GM19463 (cell line): ENCODE results near the gene SPTLC1.
"Not testable (repeated sequence)": the region's sequence is repeated elsewhere in the genome, so short reads cannot be mapped to it uniquely, and the experiment has no call there.

Source experiments
- ATAC-seq: cut with Tn5 transposase; IDR thresholded peaks from one replicate; pipeline ENCODE4 v1.9.1; 2021; ENCODE audit warnings: mild to moderate bottlenecking, moderate library complexity; ENCODE audit not compliant: unreplicated experiment

SPTLC1 gene

DNA sequence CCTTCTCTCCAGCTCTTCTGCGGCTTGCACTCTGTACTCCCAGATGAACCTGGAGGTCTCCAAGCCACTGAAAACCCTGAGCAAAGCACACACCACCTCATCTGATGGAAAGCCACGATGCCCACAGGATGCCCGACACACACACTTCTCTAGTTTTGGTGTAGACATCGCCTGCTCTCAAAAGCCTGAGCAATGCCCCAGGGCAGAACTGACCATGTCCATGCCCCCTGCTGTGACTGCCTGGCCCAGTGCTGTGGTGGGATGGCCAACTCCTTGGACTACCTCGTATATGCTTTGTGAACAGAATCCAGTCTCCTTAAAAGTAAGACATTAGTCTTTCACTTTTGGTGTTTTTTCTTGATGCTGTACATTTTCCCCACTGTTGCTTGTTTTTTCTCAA is 81.2 kb downstream of the SPTLC1 start:
- no peak for ATAC-seq

DNA sequence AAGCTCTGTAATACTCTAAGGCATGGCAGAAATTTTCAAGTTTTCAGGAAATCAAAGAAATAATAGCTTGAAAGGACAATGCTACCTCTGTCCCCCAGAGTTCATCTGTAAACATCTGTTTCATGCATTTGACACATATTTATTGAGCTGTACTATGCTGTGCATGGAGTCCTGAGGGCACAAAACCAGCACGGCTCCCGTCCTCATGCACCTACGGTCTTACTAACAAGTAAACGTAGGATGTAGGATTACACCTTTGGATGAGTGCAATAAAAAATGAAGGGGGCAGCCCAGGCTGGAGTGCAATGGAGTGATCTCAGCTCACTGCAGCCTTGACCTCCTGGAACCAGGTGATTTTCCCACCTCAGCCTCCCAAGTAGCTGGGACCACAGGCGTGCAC is 81.9 kb downstream of the SPTLC1 start:
- no peak for ATAC-seq

DNA sequence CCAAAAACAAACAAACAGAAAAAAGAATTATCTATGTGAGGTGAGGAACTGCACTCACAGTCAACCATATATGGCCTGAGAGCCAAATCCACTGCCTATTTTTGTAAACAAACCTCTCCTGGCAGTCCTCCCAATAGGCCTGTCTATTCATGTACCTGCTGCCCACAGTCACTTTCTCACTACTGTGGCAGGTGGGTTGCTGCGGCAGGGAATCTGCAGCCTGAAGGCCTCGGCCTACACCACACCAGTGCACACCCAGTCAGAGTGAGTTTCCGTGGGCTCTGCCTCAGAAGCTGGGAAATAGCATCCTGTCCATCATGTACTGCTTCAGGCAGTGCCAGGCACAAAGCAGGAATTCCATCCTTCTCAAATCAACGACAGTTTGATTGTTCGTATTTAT is 82.3 kb downstream of the SPTLC1 start:
- ATAC-seq, result no peak

DNA sequence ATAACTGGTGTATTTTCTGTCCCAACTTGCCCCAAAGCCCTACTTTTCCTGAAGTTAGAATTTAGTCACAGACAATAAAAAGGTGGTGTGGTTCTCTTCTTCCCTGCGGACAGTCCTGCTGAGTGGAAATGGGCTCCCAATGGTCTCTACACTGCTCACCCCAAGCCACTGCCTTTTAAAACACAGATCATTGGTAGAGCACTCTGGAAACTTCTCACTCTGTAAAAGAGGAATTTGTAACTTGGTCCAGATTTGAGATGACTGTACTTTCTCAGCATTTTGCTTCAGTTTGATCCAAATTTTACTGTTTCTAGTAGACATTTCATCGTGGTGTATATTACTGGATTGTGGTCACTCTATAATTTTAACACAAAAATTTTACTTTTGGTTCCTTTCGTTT is 84.8 kb downstream of the SPTLC1 start:
- no peak for ATAC-seq

DNA sequence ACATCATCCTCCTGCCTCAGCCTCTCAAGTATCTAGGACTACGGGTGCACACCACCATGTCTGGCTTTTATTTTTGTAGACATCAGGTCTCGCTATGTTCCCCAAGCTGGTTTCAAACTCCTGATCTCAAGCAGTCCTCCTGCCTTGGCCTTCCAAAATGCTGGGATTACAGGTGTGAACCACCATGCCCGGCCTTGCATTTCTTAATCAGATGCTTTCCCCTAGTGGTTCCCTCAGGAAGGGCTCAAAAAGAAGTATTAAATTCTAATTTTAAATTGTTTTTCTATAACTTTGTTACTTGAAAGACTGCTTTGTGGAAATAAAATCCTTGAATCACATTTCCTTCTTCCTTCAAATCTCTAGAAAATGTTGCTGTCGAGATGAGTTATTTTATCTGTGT is 85.7 kb downstream of the SPTLC1 start:
- no peak for ATAC-seq

DNA sequence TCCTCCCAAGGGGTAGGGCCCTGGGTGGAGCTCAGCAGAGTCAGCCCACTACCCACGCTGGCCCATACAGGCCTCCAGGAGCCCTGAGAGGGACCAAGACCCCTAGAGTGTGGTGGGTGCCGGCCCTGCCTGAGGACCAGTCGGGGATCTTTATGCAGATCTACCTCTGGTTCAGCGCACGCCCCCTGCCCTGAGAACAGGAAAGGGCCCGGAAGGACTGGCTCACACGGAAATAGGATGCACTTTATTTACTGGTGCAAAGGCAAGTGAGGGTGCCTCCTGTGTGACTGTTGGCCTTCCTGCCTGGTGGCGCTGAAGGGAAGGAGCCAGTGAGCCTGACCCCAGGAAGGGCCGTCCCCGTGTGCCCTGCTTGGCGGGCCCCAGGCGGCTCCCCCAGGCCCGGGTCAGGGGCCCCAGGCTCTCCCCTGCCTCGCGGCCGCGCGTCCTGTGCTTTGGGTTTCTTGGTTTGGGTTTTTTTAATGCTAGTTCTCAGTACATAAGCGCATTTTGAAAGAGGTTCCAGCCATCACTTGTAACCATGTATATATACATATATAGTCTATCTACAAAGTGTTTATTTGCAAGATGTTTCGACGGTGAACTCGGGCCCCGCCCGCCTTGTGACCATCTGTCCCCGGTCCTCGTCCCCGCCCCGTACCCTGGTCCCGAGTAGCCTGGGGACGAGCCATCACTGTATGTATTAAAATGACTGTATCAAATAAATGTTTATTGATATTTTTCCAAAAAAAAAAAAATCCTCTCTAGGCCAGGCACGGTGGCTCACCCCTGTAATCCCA is 88.8 kb downstream of the SPTLC1 start:
- no peak for ATAC-seq

DNA sequence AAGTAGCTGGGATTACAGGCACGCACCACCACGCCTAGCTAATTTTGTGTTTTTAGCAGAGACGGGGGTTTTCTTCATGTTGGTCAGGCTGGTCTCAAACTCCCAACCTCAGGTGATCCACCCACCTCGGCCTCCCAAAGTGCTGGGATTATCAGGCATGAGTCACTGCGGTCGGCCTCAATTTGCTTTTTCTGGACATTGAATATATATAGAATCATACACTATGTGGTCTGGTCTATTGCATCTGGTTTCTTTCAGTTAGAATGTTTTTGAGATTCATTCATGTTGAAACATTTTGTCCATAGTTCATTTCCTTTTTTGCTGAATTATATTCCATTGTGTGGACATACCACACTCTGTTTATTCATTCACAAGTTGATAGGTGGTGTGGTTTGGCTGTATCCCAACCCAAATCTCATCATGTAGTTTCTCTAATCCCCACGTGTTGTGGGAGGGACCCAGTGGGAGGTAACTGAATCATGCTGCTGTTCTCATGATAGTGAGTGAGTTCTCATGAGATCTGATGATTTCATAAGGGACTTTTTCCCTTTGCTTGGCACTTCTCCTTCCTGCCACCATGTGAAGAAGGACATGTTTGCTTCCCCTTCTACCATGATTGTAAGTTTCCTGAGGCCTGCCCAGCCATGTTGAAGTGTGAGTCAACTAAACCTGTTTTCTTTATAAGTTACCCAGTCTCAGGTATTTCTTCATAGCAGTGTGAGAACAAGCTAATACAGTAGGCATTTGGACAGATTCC is 93.2 kb downstream of the SPTLC1 start:
- not testable (repeated sequence) for ATAC-seq

DNA sequence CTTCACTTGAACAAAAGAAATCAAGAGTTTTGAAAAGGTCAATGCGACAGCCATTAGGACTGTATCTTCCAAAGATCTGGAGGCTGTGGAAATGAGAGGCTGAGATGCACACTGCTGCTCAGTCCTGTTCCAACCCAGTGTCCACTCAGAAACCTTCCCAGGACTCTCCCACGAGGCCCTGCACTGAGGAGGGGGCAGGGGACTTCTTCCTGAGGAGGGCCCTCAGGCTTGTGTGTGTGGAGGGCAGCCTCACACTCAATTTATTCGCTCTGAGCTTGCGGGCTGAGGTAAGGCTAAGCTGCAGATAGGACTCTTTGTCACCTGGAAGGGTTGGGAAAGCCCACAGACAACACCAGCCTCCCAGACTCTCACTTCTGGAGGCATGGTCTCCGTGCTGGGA is 95.6 kb downstream of the SPTLC1 start:
- ATAC-seq, result no peak

DNA sequence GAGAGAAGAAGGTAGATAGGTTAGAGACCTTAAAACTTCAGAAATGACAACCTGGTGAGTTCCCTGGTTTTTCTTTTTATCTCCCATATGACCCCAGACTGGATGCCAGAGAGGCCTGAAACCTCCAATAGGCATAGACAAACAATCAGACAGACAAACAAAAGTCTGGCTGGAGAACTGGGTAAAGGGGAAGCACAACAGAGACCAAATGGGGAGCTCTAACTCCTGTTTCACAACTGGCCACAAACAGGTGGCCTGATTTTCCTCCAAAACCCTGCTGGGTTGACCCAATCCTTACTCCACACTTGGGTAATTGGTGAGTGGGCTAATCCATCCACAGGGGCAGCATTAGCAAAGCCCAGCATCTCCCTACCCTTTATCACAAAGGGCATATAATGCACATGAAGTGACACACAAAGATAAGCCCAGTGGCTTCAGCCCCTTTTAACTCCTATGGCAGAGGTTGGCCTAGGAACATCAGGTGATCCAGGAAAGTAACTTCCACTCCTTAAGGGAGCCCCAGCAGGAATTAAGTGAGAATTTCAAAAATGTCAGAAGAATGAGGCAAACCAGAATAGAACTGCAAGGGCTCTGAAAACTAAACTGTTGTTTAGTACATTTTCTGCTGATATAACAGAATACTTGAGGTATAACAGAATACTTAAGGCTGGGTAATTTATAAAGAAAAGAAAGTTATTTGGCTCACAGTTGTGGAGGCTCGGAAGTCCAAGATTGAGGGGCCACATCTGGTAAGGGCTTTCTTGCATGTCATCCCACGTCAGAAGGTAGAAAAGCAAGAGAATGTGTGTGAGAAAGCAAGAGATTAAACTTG is 104.3 kb downstream of the SPTLC1 start:
- no peak for ATAC-seq

DNA sequence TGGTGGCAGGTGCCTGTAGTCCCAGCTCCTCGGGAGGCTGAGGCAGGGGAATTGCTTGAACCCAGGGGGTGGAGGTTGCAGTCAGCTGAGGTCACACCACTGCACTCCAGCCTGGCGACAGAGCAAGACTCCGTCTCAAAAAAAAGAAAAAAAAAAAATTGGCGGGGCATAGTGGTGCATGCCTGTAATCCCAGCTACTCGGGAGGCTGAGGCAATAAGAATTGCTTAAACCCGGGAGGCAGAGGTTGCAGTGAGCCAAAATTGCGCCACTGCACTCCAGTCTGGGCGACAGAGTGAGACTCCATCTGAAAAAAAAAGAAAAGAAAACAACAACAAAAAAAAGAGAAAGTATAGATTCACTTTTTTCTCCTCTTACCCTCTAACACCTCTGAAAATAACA is 105.0 kb downstream of the SPTLC1 start:
- not testable (repeated sequence) for ATAC-seq

DNA sequence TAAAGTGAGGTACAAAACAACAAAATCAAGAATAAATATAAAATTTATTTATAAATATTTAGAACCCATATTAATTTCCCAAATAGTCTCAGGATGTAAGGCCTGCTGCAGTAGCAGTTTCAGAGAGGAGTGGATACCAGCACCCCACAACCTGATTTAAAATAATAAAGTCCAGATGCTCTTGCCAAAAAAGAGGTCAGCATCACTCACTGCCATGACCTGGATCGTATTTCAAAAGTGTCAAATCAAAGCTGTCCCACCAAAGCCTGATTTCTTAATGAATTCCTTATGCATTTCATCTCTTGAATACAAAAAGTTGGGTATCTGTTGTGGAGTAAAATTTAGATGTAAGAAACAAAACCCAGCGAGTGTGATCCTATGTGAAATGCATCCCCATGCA is 107.2 kb downstream of the SPTLC1 start:
- no peak for ATAC-seq

DNA sequence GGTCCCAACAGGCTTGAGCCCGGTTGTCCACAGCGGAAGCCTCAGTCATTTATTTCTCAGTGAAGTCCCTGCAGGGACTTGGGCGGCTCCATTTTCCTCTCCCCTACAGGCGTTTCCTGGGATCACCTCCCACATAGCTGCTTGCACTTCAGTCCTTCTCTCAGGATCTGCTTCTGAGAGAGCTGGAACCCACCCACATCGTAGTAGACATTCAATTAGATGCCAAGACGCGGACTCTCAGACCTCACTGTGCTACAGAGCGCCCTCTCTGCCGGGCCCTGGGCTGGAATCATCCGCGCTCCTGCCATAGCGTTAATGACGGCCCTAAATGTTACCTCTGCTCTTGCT is 111.2 kb downstream of the SPTLC1 start:
- ATAC-seq, result no peak

DNA sequence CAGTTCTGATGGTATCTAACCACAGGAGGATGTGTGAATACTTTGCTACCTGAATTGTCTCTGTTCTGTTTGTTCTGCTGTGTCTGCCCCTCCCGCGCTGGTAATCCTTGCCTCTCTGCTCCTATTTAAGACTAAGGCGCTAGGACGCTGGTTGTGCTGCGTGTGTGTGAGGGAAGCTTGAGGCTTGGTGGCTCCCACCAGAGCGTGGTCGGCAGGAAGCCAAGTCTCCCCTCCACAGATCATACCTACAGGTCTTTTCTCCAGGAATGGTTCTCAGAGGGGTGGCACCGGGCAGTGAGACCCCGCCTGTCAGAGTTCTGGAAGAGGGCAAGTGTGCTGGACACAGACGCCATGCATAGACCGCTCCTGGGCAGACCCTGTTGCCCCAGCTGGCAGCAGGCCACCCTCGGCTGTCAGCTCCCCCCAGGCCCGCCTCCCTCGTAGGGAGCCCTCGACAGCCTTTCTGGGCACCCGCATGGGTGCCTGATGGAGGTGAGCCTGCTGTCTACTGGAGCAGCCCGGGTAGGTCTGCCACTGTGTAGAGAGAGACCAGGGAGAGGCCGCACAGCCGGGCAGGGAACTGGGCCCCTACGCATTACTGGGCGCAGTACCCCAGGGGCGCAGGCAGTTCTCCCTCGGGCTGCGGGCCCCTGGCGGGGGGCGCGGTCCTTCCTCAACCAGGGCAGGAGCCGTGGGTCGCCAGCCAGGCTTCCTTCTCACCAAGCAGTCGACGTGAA is 111.7 kb downstream of the SPTLC1 start:
- ATAC-seq, result no peak

DNA sequence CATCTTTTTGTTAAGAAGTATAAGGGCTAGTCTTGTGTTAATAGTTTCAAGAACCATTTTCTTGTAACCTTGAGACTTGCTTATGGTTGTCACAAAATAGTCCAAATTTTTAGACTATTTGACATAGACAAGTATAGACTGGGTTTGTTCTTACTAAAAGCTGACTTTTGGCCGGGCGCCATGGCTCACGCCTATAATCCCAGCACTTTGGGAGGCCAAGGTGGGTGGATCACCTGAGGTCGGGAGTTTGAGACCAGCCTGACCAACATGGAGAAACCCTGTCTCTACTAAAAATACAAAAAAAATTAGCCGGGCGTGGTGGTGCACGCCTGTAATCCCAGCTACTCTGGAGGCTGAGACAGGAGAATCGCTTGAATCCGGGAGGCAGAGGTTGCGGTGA is 113.3 kb downstream of the SPTLC1 start:
- not testable (repeated sequence) for ATAC-seq

DNA sequence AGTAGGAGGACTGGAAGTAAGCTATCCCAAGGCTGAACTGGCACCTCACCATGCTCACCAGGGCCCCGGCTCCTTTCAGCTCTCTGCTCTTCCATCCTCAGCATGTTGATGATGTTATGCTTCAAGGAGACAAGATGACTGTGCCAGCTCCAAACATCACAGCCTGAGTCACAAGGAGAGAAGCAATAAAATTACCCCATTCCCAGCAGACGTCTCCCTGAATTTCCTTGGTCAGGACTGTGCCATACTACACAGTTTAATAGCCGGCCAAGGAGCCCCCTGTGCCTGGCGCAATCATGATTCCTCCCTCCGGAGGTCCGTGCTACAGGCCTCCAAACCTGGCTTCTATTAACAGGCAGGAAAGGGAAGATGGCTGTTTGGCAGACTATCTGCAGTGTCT is 114.0 kb downstream of the SPTLC1 start:
- ATAC-seq, result no peak

DNA sequence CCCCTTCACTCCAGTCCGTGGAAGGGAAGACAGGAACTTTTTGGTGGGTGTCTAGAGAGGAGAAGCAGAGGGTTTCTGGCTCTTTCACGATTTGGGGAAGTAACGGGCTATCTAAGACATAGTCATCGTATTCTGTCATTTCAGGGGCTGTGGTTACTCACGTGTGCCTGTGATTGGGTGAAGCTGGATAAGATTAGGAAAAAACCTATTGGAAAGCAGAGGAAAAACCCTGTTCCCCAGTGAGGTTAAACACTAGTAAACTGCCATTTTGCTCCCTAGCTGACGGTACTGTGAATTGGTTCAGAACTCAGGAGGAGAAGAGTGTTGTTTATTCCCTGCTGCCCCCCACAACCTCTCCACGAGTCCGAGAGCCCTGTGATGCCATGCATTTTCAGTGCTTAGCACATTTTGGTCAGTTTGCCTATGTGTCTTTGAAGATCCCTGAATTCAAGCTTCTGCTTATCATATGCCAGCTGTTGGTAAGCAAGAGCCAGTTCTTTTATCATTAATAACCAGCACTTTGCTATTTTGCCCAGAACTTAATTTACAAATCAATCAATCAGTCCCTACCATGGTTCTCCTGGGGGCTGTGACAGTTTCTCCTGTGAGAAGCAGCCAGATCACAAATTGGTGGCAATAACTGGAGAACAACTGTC is 120.1 kb downstream of the SPTLC1 start:
- ATAC-seq, result no peak

DNA sequence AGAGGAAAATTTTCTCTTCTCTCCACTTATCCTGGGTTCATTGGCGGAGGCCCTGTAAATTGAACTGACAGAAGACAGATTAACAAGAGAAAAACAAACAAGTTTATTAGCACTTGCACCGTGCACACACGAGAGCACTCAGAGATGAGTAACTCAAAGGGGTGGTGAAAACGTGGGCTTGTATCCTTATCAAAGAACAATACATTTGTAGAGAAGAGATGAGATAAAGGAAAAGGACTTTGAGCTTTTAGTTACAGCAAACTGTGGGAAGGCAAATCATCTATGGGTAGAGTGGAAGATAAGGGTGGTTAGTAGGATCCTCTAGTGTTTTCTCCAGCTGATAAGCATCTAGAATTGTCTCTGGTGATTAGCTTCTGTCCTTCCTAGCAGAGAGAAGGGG is 120.8 kb downstream of the SPTLC1 start:
- no peak for ATAC-seq

DNA sequence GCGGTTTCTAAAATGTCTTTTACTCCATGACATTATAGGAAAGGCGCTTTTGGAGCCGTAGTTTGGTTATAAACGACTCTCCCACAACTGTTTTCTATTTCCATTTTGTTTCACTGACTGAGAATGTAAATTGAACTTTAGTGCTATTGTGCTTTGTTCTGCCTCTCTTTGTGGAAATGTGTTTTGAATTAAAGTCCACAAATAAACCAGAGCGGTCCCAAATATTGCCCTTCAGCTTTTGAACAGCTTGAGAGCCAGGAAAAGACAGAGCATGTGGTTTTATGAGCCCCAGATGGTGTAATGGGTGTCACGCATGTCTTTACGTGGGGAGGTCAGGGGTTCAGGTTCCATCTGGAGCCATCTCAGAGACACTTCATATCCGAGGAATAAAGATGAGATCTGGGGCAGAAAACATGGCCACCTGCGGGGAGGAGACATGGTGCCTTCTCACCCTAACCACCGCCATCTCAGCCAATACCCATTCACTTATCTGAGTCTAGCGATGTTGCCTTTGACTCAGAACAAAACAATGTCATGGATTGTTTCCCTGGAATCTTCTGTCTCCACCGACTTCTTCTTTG is 122.7 kb downstream of the SPTLC1 start:
- no peak for ATAC-seq

DNA sequence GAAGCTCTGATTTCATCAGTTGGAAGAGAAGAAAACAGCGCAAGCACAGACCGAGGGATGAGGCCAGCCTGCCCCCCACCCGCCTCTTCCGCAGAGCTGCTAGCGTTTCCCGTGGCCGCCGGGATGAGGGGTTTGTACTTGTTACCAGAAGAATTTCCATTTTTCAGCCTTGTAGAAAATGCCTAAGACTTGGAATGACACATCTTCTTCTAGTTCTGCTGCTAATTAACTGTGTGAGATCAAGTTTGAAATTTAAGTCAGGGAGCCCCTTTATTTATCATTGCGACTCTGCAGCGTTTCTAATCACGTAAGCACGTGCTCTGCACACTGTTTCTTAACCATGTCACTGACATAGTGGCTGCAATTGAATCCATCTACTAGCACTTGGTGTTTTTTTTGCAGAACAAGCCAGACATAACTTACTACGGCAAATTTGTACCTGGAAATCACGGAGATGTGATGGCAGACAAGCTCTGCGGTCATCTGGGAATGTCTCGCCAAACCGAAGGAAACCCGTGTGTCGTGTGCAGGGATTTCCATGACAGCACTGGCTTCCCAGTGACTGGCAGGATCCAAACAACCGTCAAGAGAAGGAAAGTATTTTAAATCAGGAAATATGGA is 123.4 kb downstream of the SPTLC1 start:
- ATAC-seq, result no peak

DNA sequence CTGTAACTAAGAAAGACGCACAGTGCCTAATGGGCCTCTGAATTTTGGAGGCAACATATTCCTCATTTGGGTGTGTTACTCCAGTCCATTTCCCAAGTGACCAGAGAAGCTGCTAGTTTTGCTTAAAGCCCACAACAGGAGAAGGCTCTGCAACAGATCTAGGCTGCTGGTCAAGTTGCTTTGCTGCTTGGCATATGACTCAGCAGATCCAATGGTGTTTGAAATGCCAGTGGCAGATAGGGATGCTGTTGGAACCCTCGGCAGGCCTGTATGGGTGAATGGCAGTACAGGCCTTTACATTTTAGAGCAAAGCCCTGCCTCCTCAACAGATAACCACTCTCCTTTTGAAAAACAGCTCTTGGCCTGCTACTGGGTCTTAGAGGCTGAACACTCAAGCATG is 129.0 kb downstream of the SPTLC1 start:
- ATAC-seq, result no peak
